ENCODE measurements around the gene POU2F2. TPM values are rescaled to one million over a fixed set of nuclear protein-coding genes. Genes with fewer than 3 reads are reported as not detected.
A peak's percentile ranks its signal among the peaks of the same experiment; 100 is the strongest.

POU2F2 gene
- total and polyA plus RNA-seq, 9 of the 15 experiments (the other 6 are each of a cell fraction or from before 2014, with no cell fraction given), result 0.03 to 0.68 (median 0.14) TPM

DNA sequence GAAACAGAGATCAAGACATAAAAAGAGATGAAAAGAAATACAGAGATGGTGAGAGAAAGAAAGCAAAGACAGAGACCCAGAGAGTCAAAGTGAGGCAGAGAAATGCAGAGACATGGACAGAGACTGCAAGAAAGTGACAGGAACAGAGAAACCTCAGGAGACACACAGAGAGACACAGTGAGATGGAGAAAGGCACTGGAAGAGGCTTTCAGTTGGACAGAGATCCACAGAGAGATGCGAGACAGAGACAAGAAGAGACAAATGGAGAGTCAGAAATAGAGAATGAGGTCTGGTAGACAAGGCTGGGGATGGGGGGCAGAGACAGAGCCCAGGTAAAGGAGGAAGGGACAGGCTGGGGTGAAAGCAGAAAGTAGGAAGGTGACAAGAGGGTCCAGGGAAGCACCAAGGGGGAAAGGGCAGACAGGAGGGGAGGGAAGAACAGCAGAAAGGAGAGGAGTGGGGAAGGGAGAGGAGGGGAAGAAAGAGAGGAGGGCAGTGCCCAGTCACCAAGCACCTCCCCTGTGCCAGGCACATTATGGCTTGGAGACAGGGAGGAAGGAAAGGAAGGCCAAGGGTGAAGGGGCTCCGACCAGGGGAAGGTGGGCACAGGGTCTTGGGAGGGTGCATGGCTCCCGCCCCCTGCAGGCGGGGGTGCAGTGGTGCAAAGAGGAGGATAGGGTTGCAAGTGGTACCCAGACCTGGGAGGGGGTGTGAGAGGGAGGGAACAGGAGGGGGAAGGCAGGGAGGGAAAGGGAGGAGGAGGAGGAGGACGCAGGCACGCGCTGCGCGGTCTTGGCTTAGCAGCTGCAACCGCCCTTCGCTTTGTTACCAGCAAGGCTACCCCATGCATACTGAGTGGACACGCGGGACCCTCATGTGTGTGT lies 46.8 kb upstream of the POU2F2 start:
- Histone ChIP-seq H2AFZ (ENCODE audit: low read depth, low read length) (no peak overlapping the region), H3K36me3 (ENCODE audit: control insufficient read depth, insufficient read depth, low read length) (no peaks in the 10 kb centered on the region), H3K9me3 (replicated peaks; ENCODE audit: control insufficient read depth, insufficient read depth, low read depth, low read length) (no peaks in the 10 kb centered on the region), H4K20me1 (replicated peaks; ENCODE audit: control insufficient read depth, insufficient read depth, low read length) (peaks cover 15% of the 10 kb centered on the region; the same call in 1 of the 2 replicates), H3K9me1 (ENCODE audit: control insufficient read depth, insufficient read depth, low read length) (no peaks in the 10 kb centered on the region), H3K79me2 (ENCODE audit: control insufficient read depth, insufficient read depth, low read length) (no peaks in the 10 kb centered on the region), H3K4me2 (ENCODE audit: insufficient read depth, low read length) (no peak overlapping the region), H3K9ac (ENCODE audit: insufficient read depth in 1 of 2, low read depth in 2 of 2, low read length in 2 of 2) (no peak overlapping the region), H3K4me3 (no peak overlapping the region), H3K4me1 (replicated peaks in 1 of 2; ENCODE audit: control insufficient read depth in 2 of 2, insufficient read depth in 2 of 2, low read length in 2 of 2) (peaks cover 0 to 15% of the 10 kb centered on the region in 2 experiments; a peak in 3 of 5 replicates), H3K27me3 (ENCODE audit: control insufficient read depth in 2 of 2, insufficient read depth in 2 of 2, low read length in 2 of 2) (peaks cover 45 to 64% of the 10 kb centered on the region in 2 experiments), H3K27ac (ENCODE audit: extremely low read depth, low read depth, low read length) (no peak overlapping the region)
- intact Hi-C loops (cut with micrococcal nuclease), result no loop called here
- TF ChIP-seq ZNF584 (CRISPR knock-in tag; IDR thresholded peaks at IDR 0.05; ENCODE audit: low read depth) (no peak), ZNF146 (CRISPR knock-in tag; IDR thresholded peaks at IDR 0.05; ENCODE audit: unreplicated experiment) (no peak), ZBTB7A (IDR thresholded peaks at IDR 0.05; ENCODE audit: borderline replicate concordance, control insufficient read depth, low read depth, low read length) (peak; percentile 78)
- TF ChIP-seq, protein P1, sequence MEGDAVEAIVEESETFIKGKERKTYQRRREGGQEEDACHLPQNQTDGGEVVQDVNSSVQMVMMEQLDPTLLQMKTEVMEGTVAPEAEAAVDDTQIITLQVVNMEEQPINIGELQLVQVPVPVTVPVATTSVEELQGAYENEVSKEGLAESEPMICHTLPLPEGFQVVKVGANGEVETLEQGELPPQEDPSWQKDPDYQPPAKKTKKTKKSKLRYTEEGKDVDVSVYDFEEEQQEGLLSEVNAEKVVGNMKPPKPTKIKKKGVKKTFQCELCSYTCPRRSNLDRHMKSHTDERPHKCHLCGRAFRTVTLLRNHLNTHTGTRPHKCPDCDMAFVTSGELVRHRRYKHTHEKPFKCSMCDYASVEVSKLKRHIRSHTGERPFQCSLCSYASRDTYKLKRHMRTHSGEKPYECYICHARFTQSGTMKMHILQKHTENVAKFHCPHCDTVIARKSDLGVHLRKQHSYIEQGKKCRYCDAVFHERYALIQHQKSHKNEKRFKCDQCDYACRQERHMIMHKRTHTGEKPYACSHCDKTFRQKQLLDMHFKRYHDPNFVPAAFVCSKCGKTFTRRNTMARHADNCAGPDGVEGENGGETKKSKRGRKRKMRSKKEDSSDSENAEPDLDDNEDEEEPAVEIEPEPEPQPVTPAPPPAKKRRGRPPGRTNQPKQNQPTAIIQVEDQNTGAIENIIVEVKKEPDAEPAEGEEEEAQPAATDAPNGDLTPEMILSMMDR (IDR thresholded peaks at IDR 0.05 in 2 of 3, conservative IDR thresholded peaks at IDR 0.05 in 1 of 3; ENCODE audit: insufficient read depth in 2 of 3, low read depth in 1 of 3, low read length in 3 of 3), result peak; percentile 36 to 59 (median 43)
- FAIRE-seq (no peak), ATAC-seq (peak; percentile 74), DNase-seq (ENCODE audit: extremely low read depth in 1 of 4, low spot score in 3 of 4) (peak; percentile 37 to 76 (median 64))
- ChIA-PET POLR2A (no interaction called here), CTCF (ENCODE audit: low intra/inter-chr PET ratio) (no interaction called here)
- in situ Hi-C loops (cut with MboI), result no loop called here
- 22% methylated on average over 5 of the region's 13 CpGs for WGBS (ENCODE audit: insufficient coverage, low coverage, missing lambda C conversion rate)
- BruUV-seq (replicated peaks), result no TSS peak

All from K562 (cell line).